SK-N-SH (cell line): ENCODE measurements around the gene FMN2.

Experiments used
- CTCF ChIP-seq: fragments of 200-600 bp; sonication (generic); IDR thresholded peaks from 2 replicates; pipeline ENCODE4 v1.6.1; 2017; ENCODE audit warnings: antibody characterized with exemption, mild to moderate bottlenecking, moderate library complexity
- FOSL2 ChIP-seq: IDR thresholded peaks from 2 replicates; pipeline ENCODE4 v1.4.0; 2012; ENCODE audit warnings: low read depth, mild to moderate bottlenecking, moderate library complexity, borderline replicate concordance
- FOXJ3 ChIP-seq: sonication (generic); formaldehyde crosslinking; IDR thresholded peaks from 2 replicates; pipeline ENCODE4 v1.5.1; 2020; ENCODE audit warnings: mild to moderate bottlenecking, missing genetic modification reagents
- GATA2 ChIP-seq: sonication (generic); formaldehyde crosslinking; IDR thresholded peaks from 2 replicates; pipeline ENCODE4 v1.5.0; 2020; ENCODE audit warnings: mild to moderate bottlenecking, missing genetic modification reagents
- JUND ChIP-seq: IDR thresholded peaks from 2 replicates; pipeline ENCODE4 v1.4.0; 2012
- MXI1 ChIP-seq: IDR thresholded peaks from 2 replicates; pipeline ENCODE4 v1.6.1; 2012; ENCODE audit warnings: mild to moderate bottlenecking, low read depth, low read length, improper control_type of control experiment
- NFIC ChIP-seq: IDR thresholded peaks from 2 replicates; pipeline ENCODE4 v1.4.0; 2012; ENCODE audit warnings: borderline replicate concordance
- RAD21 ChIP-seq: IDR thresholded peaks from 2 replicates; pipeline ENCODE4 v1.6.1; 2012; ENCODE audit warnings: mild to moderate bottlenecking, low read length
- REST ChIP-seq: IDR thresholded peaks from 2 replicates; pipeline ENCODE4 v1.6.1; 2012; ENCODE audit warnings: mild to moderate bottlenecking, low read depth, low read length, moderate library complexity
- TAF1 ChIP-seq: IDR thresholded peaks from 2 replicates; pipeline ENCODE4 v1.6.1; 2012; ENCODE audit warnings: low read depth, mild to moderate bottlenecking, low read length, moderate library complexity, borderline replicate concordance
- TCF12 ChIP-seq: IDR thresholded peaks from 2 replicates; pipeline ENCODE4 v1.4.0; 2012
- USF2 ChIP-seq: fragments of 150-350 bp; IDR thresholded peaks from 2 replicates; pipeline ENCODE4 v1.6.1; 2017; ENCODE audit warnings: antibody characterized with exemption, low read length, low read depth, borderline replicate concordance

GRCh38 chr1:240385985-240386978, 294.6 kb downstream of the FMN2 start:
- TF ChIP-seq CTCF (no peak), RAD21 (no peak), REST (no peak), FOXJ3 (no peak), MXI1 (no peak), FOSL2 (peak; percentile 77; the same call in 1 of the 2 replicates), NFIC (peak; percentile 89), JUND (peak; percentile 71), GATA2 (CRISPR knock-in tag) (no peak), TAF1 (no peak), USF2 (no peak), TCF12 (peak; percentile 79)
